C1 segment of cervical spinal cord (tissue), 14 donors: ENCODE results near the gene TNFRSF6B.
A peak's percentile ranks its signal among the peaks of the same experiment; 100 is the strongest.

Experiments
- DNase-seq, 14 donors: peaks; one replicate each; lab custom pipeline; 2025; lab: John Stamatoyannopoulos, UW

TNFRSF6B gene

GRCh38 chr20:63737945-63738686, 41.7 kb downstream of the TNFRSF6B start:
- DNase-seq = no peak

GRCh38 chr20:63738687-63739129, 42.3 kb downstream of the TNFRSF6B start:
- peak in 3 of 14 donors; percentile 49 to 56 (median 51) for DNase-seq

- peak in 13 of 14 donors; percentile 14 to 87 (median 52) for DNase-seq
Observed at GRCh38 chr20:63739130-63740069, 42.9 kb downstream of the TNFRSF6B start, which contains the start of gene SLC2A4RG. TSS of gene SLC2A4RG (plus strand) at chr20:63739776. CDS start at chr20:63739913, 137 bp downstream.

GRCh38 chr20:63740070-63740626, 43.7 kb downstream of the TNFRSF6B start:
- DNase-seq = peak in 1 of 14 donors; percentile 20

- DNase-seq = peak in 12 of 14 donors; percentile 40 to 88 (median 70)
Observed at GRCh38 chr20:63740627-63741353, 44.3 kb downstream of the TNFRSF6B start.

- no peak for DNase-seq
Observed at GRCh38 chr20:63741354-63741675, 44.9 kb downstream of the TNFRSF6B start.

- no peak for DNase-seq
Observed at GRCh38 chr20:63741676-63742380, 45.4 kb downstream of the TNFRSF6B start.

- no peak for DNase-seq
Observed at GRCh38 chr20:63742381-63743024, 46.1 kb downstream of the TNFRSF6B start.

- no peak for DNase-seq
Observed at GRCh38 chr20:63743210-63743970, 46.9 kb downstream of the TNFRSF6B start.

- no peak for DNase-seq
Observed at GRCh38 chr20:63744158-63744557, 47.7 kb downstream of the TNFRSF6B start.

- no peak for DNase-seq
Observed at GRCh38 chr20:63744574-63745423, 48.3 kb downstream of the TNFRSF6B start.

GRCh38 chr20:63745424-63745805, 49.0 kb downstream of the TNFRSF6B start:
- no peak for DNase-seq

- DNase-seq = no peak
Observed at GRCh38 chr20:63745961-63746731, 49.7 kb downstream of the TNFRSF6B start.

- no peak for DNase-seq
Observed at GRCh38 chr20:63746751-63747315, 50.4 kb downstream of the TNFRSF6B start.

GRCh38 chr20:63747622-63748069, 51.2 kb downstream of the TNFRSF6B start:
- no peak for DNase-seq
